Hippocampal formation (tissue), 2 donors: ENCODE results near the gene RPL18.
A peak's percentile ranks its signal among the peaks of the same experiment; 100 is the strongest.

Experiments used
- DNase-seq, 2 donors: peaks; one replicate each; lab custom pipeline; 2025; lab: John Stamatoyannopoulos, UW

Gene RPL18

GRCh38 chr19:48630296-48631063, 11.5 kb upstream of the RPL18 start:
- no peak for DNase-seq

GRCh38 chr19:48629599-48630295, 10.8 kb upstream of the RPL18 start:
- no peak for DNase-seq

GRCh38 chr19:48629297-48629598, 10.3 kb upstream of the RPL18 start:
- DNase-seq = no peak

GRCh38 chr19:48628486-48629296, 9.7 kb upstream of the RPL18 start:
- no peak for DNase-seq

- DNase-seq = no peak
Measured at GRCh38 chr19:48627865-48628314, 8.9 kb upstream of the RPL18 start.

- DNase-seq = no peak
Measured at GRCh38 chr19:48627201-48627864, 8.4 kb upstream of the RPL18 start.

GRCh38 chr19:48625891-48626327, 6.9 kb upstream of the RPL18 start:
- no peak for DNase-seq

GRCh38 chr19:48624791-48625723, 6.1 kb upstream of the RPL18 start:
- DNase-seq = no peak

- peak; percentile 98 to 99 for DNase-seq
Measured at GRCh38 chr19:48624067-48624594, 5.2 kb upstream of the RPL18 start.

- DNase-seq = no peak
Measured at GRCh38 chr19:48623556-48624066, 4.6 kb upstream of the RPL18 start.

- DNase-seq = no peak
Measured at GRCh38 chr19:48619692-48620585, 961 bp upstream of the RPL18 start.

- no peak for DNase-seq
Measured at GRCh38 chr19:48618278-48618915, 581 bp downstream of the RPL18 start.

GRCh38 chr19:48617146-48617937, 1.6 kb downstream of the RPL18 start:
- no peak for DNase-seq

- no peak for DNase-seq
Measured at GRCh38 chr19:48616491-48617056, 2.4 kb downstream of the RPL18 start.

- DNase-seq = no peak
Measured at GRCh38 chr19:48616041-48616436, 2.9 kb downstream of the RPL18 start.

- no peak for DNase-seq
Measured at GRCh38 chr19:48615231-48616040, 3.5 kb downstream of the RPL18 start.
